Keratinocyte (primary cell): ENCODE measurements around the gene ZNF593OS.

ENCODE experiments used
- EZH2 ChIP-seq: IDR thresholded peaks from one replicate; pipeline ENCODE4 v1.6.1; 2012; ENCODE audit warnings: inconsistent platforms, mild to moderate bottlenecking, low read length, moderate library complexity
- TF ChIP-seq, protein P1 (sequence below), 3 experiments: IDR thresholded peaks in 1 of 3; conservative IDR thresholded peaks in 1 of 3; optimal IDR thresholded peaks in 1 of 3; 2 replicates in 2 of 3; 3 replicates in 1 of 3; pipeline versions ENCODE3 to v1.5.1; 2011; ENCODE audit warnings: low read length in 3 of 3, mild to moderate bottlenecking in 3 of 3, moderate library complexity in 2 of 3, control low read depth in 1 of 3, inconsistent platforms in 1 of 3; ENCODE audit not compliant: insufficient read depth in 2 of 3; ENCODE audit errors: extremely low read depth in 1 of 3

DNA sequence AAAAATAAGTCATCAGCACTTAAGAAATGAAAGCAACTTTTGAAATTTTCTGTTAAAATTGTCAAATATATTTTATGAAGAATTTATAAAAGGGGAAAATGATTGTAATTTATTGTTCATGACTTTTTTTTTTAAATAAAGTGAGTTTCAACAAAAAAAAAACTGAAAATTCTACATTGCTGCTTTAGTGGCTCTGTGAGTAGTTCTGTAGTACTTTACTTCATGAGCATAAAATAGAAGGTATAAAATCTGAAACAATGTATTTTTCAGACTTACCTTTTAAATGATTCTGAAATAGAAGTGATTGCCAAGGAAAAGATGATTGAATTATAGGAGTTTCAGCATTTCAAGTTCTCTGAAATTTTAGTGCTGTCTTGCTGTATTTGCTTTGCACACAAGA lies 46.2 kb downstream of the ZNF593OS start:
- TF ChIP-seq, protein P1, sequence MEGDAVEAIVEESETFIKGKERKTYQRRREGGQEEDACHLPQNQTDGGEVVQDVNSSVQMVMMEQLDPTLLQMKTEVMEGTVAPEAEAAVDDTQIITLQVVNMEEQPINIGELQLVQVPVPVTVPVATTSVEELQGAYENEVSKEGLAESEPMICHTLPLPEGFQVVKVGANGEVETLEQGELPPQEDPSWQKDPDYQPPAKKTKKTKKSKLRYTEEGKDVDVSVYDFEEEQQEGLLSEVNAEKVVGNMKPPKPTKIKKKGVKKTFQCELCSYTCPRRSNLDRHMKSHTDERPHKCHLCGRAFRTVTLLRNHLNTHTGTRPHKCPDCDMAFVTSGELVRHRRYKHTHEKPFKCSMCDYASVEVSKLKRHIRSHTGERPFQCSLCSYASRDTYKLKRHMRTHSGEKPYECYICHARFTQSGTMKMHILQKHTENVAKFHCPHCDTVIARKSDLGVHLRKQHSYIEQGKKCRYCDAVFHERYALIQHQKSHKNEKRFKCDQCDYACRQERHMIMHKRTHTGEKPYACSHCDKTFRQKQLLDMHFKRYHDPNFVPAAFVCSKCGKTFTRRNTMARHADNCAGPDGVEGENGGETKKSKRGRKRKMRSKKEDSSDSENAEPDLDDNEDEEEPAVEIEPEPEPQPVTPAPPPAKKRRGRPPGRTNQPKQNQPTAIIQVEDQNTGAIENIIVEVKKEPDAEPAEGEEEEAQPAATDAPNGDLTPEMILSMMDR (optimal IDR thresholded peaks at IDR 0.05 in 1 of 3, IDR thresholded peaks at IDR 0.05 in 1 of 3, conservative IDR thresholded peaks at IDR 0.05 in 1 of 3; ENCODE audit: extremely low read depth in 1 of 3, insufficient read depth in 2 of 3, low read length in 3 of 3): no peak
- TF ChIP-seq EZH2: no peak
